MM.1S (cell line): ENCODE results near the gene ADAMTS18.

ENCODE experiments used
- DNase-seq: peaks from one replicate; pipeline ENCODE4 v3.0.0-alpha.2; 2015
- H2AFZ ChIP-seq: fragments of 300-600 bp; sonication (generic); 2 replicates; pipeline ENCODE4 v1.6.0; 2016; ENCODE audit warnings: antibody characterized with exemption, low read length
- H3F3A ChIP-seq: fragments of 300-600 bp; sonication (generic); 2 replicates; pipeline ENCODE4 v1.6.1; 2016; ENCODE audit warnings: mild to moderate bottlenecking, antibody characterized with exemption, low read length, moderate library complexity, mixed read lengths; ENCODE audit not compliant: insufficient read depth
- H3K27ac ChIP-seq: fragments of 300-600 bp; sonication (generic); 2 replicates; pipeline ENCODE4 v1.5.1; 2016; ENCODE audit warnings: mild to moderate bottlenecking, low read length
- H3K27me3 ChIP-seq: fragments of 300-600 bp; sonication (generic); replicated peaks from 2 replicates; pipeline ENCODE4 v1.6.0; 2016; ENCODE audit warnings: low read length; ENCODE audit not compliant: insufficient read depth
- H3K36me3 ChIP-seq: fragments of 300-600 bp; sonication (generic); replicated peaks from 2 replicates; pipeline ENCODE4 v1.6.1; 2016; ENCODE audit warnings: mild to moderate bottlenecking, low read length, mixed read lengths; ENCODE audit not compliant: insufficient read depth
- H3K4me1 ChIP-seq: fragments of 300-600 bp; sonication (generic); 2 replicates; pipeline ENCODE4 v1.6.1; 2016; ENCODE audit warnings: low read length, mixed read lengths
- H3K4me2 ChIP-seq: fragments of 300-600 bp; sonication (generic); 2 replicates; pipeline ENCODE4 v1.6.0; 2016; ENCODE audit warnings: low read depth, low read length
- H3K4me3 ChIP-seq: fragments of 300-600 bp; sonication (generic); 2 replicates; pipeline ENCODE4 v1.5.1; 2016; ENCODE audit warnings: low read length, mixed read lengths
- H3K79me2 ChIP-seq: fragments of 300-600 bp; sonication (generic); 2 replicates; pipeline ENCODE4 v1.6.1; 2016; ENCODE audit warnings: mixed run types, low read length, mixed read lengths
- H3K9ac ChIP-seq: fragments of 300-600 bp; sonication (generic); 2 replicates; pipeline ENCODE4 v1.6.1; 2016; ENCODE audit warnings: low read length, mixed read lengths
- H3K9me2 ChIP-seq: fragments of 300-600 bp; sonication (generic); replicated peaks from 2 replicates; pipeline ENCODE4 v1.6.1; 2016; ENCODE audit warnings: mild to moderate bottlenecking, low read length, mixed read lengths; ENCODE audit not compliant: insufficient read depth
- H3K9me3 ChIP-seq: fragments of 300-600 bp; sonication (generic); replicated peaks from 2 replicates; pipeline ENCODE4 v1.6.1; 2016; ENCODE audit warnings: mild to moderate bottlenecking, low read length, mixed read lengths; ENCODE audit not compliant: insufficient read depth
- H4K20me1 ChIP-seq: fragments of 300-600 bp; sonication (generic); 2 replicates; pipeline ENCODE4 v1.6.1; 2016; ENCODE audit warnings: mild to moderate bottlenecking, low read length, moderate library complexity, mixed read lengths; ENCODE audit not compliant: insufficient read depth
- CTCF ChIP-seq: fragments of 300-600 bp; sonication (generic); IDR thresholded peaks from 2 replicates; pipeline ENCODE4 v1.5.1; 2016; ENCODE audit warnings: antibody characterized with exemption, low read length, mixed read lengths
- EZH2 ChIP-seq: fragments of 300-600 bp; sonication (generic); optimal IDR thresholded peaks from 2 replicates; pipeline ENCODE3; 2017; ENCODE audit warnings: low read depth, mild to moderate bottlenecking, antibody characterized with exemption, low read length, mixed read lengths
- EZH2phosphoT487 ChIP-seq: fragments of 300-600 bp; sonication (generic); IDR thresholded peaks from 2 replicates; pipeline ENCODE4 v1.6.1; 2018; ENCODE audit warnings: antibody characterized with exemption, low read length

Gene ADAMTS18

GRCh38 chr16:77398495-77398894 lies 36.3 kb downstream of the ADAMTS18 start:
- no peak overlapping the region for H3K4me2 ChIP-seq
- H3K79me2 ChIP-seq, result no peaks in the 10 kb centered on the region
- H2AFZ ChIP-seq, result no peak overlapping the region
- no peaks in the 10 kb centered on the region for H4K20me1 ChIP-seq
- no peaks in the 10 kb centered on the region for H3K9me2 ChIP-seq
- no peaks in the 10 kb centered on the region for H3K4me1 ChIP-seq
- peaks cover 11% of the 10 kb centered on the region for H3K27me3 ChIP-seq
- TF ChIP-seq EZH2 (no peak), CTCF (no peak), EZH2phosphoT487 (no peak)
- no peaks in the 10 kb centered on the region for H3F3A ChIP-seq
- no peak overlapping the region for H3K4me3 ChIP-seq
- H3K36me3 ChIP-seq, result no peaks in the 10 kb centered on the region
- no peak for DNase-seq
- no peaks in the 10 kb centered on the region for H3K9me3 ChIP-seq
- H3K27ac ChIP-seq, result no peak overlapping the region
- no peak overlapping the region for H3K9ac ChIP-seq

DNA sequence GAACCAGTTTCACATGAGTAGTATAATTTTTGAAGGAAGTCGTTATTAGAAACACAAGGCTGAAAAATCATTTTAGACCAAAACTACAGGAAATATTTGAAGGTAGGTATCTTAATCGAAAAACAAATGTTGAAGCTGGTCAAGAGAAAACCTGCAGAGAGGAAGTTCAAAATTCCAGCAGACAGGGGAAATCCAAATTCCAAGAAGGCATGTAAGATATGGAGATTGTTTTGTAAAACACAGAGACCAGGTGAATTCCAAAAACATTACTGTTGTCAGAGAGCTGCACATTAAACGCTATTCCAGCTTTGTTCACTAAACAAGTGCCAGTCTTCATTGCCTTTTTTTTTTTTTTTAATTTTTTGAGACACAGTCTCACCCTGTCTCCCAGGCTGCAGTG lies 38.4 kb downstream of the ADAMTS18 start:
- TF ChIP-seq CTCF (no peak), EZH2phosphoT487 (no peak), EZH2 (no peak)
- no peak overlapping the region for H3K27ac ChIP-seq

GRCh38 chr16:77394699-77395098 lies 40.1 kb downstream of the ADAMTS18 start:
- H3K36me3 ChIP-seq, result no peaks in the 10 kb centered on the region
- H3K9ac ChIP-seq, result no peak overlapping the region
- no peaks in the 10 kb centered on the region for H4K20me1 ChIP-seq
- H3K79me2 ChIP-seq, result no peaks in the 10 kb centered on the region
- H3K4me2 ChIP-seq, result no peak overlapping the region
- no peak overlapping the region for H2AFZ ChIP-seq
- no peaks in the 10 kb centered on the region for H3K9me2 ChIP-seq
- TF ChIP-seq EZH2phosphoT487, result no peak
- TF ChIP-seq CTCF, result no peak
- no peaks in the 10 kb centered on the region for H3K9me3 ChIP-seq
- H3K4me3 ChIP-seq, result no peak overlapping the region
- H3F3A ChIP-seq, result no peaks in the 10 kb centered on the region
- H3K27me3 ChIP-seq, result no peaks in the 10 kb centered on the region
- no peak for DNase-seq
- H3K4me1 ChIP-seq, result no peaks in the 10 kb centered on the region
- H3K27ac ChIP-seq, result no peak overlapping the region

More for the DNA sequence above, 38.4 kb downstream of the ADAMTS18 start:
- Histone ChIP-seq H3K4me2 (no peak overlapping the region), H3K4me1 (no peaks in the 10 kb centered on the region), H3K79me2 (no peaks in the 10 kb centered on the region), H3K36me3 (no peaks in the 10 kb centered on the region), H4K20me1 (no peaks in the 10 kb centered on the region), H3K27me3 (peaks cover 1% of the 10 kb centered on the region; the same call in 1 of the 2 replicates), H2AFZ (no peak overlapping the region), H3K4me3 (no peak overlapping the region), H3K9me3 (no peaks in the 10 kb centered on the region), H3K9ac (no peak overlapping the region), H3F3A (no peaks in the 10 kb centered on the region), H3K9me2 (no peaks in the 10 kb centered on the region)
- no peak for DNase-seq
